NK-92 (cell line): ENCODE measurements around the gene KIF26A.

ENCODE experiments used
- DNase-seq: peaks from one replicate; lab custom pipeline; 2025; ENCODE audit not compliant: unreplicated experiment; lab: John Stamatoyannopoulos, UW

KIF26A gene

DNA sequence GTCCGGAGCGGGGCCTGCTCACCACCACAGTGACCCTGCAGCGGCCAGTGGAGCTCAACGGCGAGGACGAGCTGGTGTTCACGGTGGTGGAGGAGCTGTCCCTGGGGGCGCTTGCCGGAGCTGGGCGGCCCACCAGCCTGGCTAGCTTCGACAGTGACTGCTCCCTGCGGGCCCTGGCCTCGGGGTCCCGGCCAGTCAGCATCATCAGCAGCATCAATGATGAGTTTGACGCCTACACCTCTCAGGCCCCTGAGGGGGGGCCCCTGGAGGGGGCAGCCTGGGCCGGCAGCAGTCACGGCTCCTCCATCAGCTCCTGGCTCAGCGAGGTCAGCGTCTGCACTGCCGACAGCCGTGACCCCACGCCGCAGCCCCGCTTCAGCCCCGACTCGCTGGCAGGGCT is 37.4 kb downstream of the KIF26A start:
- no peak for DNase-seq

DNA sequence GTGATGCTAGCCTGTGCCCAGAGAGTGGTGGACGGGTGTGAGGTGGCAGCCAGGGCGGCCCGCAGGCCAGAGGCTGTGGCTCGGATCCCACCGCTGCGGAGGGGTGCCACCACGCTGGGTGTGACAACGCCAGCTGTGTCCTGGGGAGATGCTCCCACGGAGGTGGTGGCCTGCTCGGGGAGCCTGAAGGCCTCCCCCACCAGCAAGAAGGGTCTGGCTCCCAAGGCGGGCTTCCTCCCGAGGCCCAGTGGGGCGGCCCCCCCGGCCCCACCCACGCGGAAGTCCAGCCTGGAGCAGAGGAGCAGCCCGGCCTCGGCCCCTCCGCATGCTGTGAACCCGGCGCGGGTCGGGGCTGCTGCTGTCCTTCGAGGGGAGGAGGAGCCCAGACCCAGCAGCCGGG is 38.2 kb downstream of the KIF26A start:
- DNase-seq = no peak

DNA sequence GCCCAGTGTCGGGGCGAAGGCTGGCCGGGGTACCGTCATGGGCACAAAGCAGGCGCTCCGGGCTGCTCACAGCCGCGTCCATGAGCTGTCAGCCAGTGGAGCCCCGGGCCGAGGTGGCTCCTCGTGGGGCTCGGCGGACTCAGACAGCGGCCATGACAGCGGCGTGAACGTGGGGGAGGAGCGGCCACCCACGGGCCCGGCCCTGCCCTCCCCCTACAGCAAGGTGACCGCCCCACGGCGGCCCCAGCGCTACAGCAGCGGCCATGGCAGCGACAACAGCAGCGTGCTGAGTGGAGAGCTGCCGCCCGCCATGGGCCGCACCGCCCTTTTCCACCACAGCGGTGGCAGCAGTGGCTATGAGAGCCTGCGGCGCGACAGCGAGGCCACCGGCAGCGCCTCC is 39.0 kb downstream of the KIF26A start:
- no peak for DNase-seq

DNA sequence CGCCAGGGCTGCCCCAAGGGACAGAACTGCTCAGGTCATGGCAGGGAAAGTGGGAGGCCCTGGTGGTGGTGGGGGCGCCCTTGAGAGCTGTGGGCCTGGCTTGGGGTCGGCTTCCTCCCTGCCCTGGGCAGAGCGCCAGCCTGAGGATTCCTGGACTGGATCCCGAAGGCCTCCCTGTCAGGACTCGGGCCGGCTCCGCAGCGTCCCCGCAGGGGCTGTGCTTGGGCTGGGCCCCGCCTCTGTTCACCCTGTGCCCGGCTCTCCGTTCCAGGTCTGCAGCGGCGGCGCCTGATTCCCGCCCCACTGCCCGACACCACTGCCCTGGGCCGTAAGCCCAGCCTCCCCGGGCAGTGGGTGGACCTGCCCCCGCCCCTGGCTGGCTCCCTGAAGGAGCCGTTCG is 39.9 kb downstream of the KIF26A start:
- no peak for DNase-seq

DNA sequence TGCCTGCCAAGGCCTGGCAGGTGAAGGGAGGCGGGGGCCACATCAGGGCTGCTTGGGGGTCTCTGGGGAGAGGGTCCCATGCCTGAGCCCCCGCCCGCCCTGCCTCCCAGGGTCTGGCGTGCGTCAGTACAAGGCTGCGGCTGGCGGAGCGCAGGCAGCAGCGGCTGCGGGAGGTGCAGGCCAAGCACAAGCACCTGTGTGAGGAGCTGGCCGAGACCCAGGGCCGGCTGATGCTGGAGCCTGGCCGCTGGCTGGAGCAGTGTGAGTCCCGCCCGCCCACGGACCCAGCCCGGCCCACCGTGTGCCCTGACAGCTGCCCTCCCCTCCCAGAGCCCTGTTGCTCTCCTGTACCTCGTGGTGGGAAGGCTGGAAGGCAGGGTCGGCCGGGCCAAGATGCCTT is 40.7 kb downstream of the KIF26A start:
- DNase-seq = no peak

DNA sequence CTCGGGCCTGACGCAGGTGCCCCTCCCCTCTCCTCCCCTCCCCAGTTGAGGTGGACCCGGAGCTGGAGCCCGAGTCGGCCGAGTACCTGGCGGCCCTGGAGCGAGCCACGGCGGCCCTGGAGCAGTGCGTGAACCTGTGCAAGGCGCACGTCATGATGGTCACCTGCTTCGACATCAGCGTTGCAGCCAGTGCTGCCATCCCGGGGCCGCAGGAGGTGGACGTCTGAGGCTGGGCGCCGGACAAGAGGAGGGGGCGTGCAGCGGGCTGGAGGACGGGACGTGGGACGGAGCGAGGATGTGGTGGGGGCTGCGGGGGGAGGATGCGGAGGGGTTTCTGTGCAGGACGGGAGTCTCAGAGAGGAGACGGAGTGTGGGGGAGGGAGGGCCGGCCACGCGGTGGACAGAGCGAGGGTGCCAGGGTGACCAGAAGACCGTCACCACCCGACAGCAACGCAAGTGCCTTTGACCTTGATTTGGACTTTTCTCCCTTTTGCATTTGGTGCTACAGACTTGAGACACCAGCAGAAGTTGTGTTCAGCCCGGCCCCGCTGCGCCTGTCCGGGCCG is 41.3 kb downstream of the KIF26A start:
- no peak for DNase-seq

DNA sequence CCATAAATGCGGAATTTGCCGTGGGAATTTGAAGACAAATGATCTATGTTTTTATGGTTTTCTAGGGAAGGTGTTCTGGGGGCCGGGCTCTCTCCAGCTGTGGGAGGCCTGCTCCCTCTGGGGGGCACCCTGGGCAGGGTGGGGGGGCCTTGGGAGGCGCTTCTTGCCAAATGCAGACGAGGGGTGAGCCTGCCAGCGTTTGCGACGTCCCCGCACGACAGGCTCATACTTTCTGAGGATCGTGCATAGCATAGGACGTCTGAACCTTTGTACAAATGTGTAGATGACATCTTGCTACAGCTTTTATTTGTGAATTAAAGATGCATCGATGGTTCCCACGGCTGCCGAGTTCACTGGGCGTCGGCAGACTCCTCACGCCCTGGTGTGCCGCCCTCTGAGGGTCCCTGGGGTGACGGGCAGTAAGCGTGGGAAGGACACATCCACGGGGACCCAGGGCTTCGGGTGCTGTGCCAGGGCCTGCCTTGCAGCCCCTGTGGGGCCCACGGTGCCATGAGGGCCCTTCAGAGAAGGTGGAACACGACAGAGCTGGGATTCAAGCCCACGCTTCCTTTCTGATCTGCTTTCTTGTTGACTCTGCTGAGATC is 42.3 kb downstream of the KIF26A start:
- DNase-seq = no peak

DNA sequence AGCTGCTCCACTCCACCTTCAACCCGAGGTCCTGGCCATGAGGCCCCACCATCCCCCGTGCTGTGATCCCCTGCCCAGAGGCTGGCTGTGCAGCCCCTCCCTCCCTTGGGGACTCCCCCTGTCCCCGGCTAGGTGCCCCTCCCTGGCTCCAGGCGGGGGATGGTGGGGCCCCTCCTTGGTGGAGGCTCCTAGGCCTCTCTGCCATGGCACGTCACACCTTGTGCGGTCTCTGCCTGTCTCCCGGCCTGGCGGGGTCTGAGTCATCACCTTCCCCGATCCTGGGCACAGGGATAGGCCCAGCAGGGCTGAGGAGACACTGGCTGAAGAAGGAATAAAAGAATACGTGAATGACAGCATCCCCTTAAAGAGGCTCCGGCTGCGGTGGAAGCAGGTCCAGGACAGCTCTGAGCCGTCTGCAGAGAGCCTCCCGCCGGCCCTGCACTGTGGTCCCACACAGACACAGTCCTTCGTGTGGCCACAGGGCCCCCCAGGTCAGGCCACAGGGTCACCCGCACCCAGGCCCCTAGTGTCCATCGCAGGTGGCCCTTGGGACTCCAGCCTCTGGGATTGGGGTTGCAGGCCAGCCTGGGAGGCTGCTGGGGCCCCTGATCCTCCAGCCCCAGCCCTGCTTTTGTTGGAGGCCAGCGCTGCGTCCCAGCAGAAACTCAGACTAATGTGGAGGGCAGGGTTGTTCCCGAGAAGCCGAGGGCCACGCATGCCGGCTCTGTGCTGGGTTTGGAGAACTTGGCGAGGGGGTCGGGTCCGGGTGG is 43.6 kb downstream of the KIF26A start:
- no peak for DNase-seq

DNA sequence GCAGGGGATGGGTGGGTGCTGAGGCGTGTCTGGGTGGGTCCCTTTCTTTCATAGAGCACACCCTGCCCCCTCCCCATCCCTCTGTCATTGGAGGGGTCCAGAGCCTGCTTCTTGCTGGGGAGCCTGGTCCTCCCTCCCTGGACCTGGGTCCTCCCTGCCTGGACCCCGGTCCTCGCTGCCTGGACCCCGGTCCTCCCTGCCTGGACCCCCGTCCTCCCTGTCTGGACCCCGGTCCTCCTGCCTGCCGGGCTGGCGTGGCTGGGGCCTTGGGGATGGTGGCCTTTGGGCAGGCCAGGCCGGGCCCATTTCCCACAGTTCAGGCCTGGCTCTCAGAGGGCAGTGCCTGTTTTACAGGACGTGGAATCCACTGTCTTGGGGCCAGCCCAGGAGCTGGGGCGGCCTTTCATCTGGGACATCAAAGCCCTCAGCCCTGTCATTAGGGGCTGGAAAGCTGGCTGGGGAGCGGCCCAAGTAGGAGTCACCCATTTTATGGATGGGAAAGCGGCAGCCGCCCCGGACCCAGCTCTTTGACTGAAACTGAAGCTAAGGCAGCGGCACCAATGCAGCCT is 44.6 kb downstream of the KIF26A start:
- no peak for DNase-seq

DNA sequence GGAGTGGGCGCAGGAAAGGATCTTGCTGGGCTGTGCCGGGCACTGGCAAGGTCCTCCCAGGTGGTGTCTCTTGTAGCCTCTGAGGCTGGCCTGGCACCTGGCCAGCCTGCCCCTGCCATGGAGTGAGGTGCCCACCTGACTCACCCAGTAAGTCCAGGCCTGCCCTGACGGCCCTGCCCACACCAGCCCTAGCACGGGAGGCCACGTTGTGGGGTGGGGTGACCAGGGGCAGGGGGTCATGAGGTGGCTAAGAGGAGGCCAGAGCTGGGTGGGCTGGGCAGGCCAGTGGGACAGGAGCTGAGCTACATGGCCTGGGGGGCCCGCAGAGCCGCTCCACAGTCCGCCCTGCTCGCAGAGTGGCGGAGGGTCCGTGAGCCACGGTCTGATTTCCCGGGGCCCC is 45.4 kb downstream of the KIF26A start:
- no peak for DNase-seq

DNA sequence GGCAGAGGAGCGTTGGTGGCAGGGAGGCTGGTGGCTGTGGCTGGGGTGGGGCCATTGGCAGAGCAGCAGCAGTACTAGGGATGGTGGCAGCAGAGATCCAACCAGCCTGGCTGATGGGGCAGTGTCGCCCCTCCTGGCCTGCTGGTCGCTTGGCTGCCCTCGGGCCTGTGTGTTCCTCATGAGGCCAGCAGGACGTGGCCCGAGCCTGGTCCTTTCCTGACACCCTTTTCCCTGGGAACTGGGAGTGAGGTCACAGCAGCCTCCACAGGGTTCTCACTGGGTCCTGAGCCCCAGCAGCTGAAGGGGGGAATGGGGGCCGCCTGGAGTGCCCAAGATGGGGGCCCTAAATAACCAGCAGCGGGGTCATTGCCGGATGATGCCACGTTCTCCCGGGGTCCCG is 46.1 kb downstream of the KIF26A start:
- no peak for DNase-seq

DNA sequence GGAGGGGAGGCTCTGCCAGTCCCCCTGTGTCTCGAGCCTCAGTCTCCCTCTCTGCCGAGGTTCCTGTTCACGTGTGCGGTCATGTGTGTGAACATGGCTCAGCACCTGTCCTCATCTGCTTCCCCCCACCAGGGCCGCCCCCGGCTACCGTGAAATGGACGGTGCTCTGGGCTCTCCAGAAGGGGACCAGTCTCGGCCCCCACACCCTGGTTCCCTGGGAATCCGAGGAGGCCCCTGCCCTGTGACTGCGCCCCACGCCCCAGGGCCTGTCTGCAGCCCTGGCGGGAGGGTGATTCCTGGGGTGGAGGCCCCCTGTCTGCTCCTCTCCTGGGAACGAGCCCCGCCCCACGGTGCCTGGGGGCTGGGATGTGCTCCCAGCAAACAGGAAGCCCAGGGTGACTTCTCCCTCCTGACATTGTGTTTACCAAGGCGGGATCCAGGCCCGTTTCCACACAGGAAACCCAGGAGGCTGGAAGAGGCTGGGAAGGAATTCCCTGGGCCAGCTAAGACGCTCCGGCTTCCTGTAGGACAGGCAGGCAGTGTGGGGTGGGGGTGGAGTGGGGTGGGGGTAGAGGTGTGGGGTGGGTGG is 46.6 kb downstream of the KIF26A start:
- DNase-seq = no peak

DNA sequence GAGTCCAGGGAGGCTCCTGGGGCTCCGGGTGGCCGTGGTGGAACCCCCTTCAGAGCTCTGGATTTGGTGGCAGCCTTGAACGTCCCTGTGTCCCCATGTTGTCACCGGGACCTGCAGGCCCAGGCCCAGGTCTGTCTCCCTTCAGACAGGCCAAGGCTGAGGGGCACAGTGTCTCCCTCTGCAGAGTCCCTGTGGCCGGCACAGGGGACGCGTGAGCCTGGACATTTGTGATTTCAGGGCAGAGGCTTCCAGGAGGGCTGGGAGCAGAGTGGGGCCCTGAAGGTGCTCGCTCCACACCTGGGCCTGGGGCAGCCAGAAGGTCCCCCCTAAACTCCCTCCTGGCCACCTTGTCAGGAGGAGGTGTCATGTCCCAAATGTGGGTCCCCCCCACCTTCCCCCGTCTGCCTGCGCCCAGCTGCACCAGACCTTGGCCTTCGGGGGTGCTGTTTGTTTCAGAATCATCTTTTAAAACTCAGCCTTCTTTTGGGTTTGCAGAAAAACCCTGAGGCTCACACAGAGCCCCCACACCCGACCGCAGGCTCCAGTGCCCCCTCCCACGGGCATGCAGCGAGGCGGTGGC is 47.6 kb downstream of the KIF26A start:
- DNase-seq = no peak

DNA sequence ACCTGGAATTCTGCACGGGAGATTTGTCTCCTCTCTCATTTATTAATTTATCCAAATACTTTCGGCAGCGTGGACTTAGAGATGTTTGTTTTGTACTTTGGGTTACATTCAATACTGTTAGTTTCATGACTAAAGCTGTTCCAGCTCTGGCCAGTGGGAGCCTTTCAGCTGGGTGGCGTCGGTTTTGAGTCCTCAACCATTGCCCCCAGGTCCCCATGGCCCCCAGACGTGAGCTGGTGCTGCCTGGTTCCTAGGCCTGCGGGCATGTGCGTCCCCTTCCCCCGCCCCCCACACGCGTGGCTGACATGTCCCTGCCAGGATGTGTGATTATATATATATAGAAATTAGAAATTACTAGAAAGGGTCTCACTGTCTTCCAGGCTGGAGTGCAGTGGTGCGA is 48.2 kb downstream of the KIF26A start:
- no peak for DNase-seq

DNA sequence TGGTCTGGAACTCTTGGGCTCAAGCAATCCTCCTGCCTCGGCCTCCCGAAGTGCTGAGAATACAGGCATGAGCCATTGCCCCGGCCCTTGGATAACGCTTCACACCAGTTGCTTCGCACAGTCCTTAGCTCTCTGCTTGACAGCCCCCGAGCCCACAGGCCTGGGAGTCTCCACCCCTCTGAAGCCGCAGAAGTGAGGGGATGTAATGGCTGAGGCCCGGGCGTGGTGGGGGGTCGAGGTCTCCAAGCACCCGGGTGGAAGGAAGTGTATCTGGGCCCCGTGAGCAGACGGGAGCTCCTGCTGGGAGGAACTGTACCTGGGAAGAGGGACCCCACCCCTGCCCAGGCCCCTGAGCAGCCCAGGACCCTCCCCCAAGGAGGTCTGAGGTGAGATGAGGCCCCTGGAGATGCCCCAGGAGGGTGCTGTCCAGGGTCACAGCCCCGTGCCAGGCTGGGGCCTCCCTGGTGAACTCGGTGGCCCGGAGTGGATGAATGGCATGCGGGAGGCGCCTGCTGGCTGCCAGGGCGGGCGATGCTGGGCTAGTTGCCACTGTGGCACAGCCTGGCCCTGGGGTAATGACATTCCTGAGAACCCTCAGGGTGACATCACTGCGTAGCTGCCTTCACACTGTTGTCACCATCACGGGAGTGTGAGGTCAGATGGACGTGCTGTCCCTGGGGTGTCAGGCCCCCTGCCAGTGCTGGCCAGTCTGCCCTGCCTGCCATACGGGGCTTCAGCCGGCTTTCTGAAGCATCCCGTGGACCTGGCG is 48.9 kb downstream of the KIF26A start:
- DNase-seq = no peak

DNA sequence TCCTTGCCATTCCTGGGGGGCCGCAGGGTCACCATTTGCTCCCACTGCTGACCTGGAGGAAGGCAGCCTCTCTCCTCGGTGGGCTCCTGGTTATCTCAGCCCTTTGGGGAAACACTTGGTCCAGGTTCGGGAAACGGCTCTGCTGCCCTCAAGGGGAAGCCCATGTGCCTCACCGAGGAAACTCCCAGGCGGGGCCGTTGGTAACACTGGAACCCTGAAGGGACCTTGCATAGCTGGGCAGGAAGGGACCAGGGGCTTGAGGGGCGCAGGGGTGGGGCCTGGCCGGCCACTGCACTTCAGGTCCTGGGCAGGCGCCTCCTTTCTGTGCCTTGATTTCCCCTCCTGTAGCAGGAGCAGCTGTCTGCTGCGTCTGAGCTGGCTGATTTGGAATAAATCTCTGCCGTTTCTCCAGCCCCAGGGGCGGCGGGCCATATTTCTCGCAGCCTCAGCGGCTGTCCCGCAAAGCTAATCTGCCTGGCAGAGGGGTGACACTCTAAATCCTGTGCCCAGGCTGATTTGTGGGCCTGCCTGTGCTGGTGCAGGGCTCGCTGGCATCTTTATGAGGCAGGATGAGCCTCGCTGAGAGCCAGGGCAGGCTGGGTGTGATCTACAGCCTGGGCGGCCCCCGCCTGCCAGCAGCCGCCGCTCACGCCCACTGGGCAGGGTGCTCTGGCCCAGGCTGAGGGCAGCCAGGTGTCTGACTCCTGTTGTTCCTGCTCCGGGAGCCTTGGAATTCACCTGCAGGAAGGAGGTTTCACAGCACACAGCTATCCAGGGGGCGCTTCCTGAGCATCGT is 49.7 kb downstream of the KIF26A start:
- DNase-seq = no peak

DNA sequence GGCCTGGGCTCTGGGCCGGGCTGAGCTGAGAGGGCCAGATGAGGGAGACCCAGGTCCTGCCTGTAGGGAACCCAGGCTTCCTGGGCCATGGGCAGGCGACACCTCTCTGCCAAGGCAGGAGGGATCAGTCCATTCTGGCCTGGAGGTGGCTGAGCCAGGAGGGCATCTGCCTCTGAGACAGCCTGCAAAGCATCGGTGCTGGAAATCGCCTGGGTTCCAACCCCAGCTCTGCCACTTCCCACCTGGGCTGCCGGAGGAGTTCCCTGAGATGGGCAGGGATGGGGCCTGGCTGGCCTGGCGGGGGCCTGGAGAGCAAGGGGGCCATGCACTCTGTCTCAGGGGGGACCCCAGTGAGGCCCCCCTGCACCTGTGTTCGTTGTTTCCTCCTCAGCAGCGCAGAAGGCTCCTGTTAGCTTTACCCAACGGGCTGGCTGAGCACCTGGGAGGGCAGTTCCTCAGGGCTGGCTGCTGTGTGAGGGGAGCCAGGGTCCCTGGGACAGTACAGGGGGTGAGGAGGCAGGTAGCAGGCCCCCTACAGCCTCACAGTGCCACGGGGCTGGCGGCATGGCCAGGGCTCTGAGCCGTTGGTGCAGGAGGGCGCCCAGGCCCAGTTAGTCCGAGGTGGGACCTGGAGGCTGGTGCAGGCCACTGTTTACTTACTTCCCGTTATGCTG is 50.5 kb downstream of the KIF26A start:
- DNase-seq = no peak

DNA sequence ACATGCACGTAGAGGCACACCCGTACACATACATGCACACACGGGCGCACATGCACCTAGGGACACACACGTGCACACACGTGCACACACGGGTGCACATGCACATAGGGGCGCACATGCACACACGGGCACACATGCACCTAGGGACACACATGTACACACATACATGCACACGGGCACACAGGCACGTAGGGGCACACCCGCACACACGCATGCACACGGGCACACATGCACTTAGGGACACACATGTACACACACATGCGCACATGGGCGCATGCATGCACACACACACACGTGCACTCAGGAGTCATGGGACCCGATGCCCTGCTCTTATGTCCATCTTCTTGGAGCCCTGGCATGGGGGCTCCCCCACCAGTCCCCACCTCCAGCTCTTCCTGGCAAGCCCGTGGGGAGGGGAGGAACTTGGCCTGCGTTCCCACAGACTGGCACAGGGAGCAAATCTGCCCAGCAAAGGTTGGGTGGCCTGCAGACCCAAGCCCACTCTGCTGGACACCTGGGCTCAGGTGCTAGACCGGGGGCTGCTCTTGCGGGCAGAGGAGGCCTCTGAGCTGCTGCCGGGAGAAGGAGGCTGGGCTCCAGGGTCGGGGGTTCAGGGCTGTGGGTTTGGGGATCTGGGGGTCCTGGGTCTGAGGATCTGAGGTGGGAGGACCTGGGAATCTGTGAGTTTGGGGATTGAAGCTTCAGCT is 51.4 kb downstream of the KIF26A start:
- no peak for DNase-seq
